Keratinocyte (primary cell): ENCODE results near the gene SFXN3. TPM values are rescaled to one million over a fixed set of nuclear protein-coding genes. Genes with fewer than 3 reads are reported as not detected.

Experiments
- DNase-seq: peaks from one replicate; pipeline ENCODE4 v3.0.0-alpha.2; 2011; ENCODE audit warnings: low read depth, missing footprints, low spot score
- FAIRE-seq: peaks from 2 replicates; lab custom pipeline; 2011; peaks lifted over from hg19 to GRCh38; lab: Jason Lieb, UNC
- H2AFZ ChIP-seq: 2 replicates; pipeline ENCODE4 v1.6.0; 2012; ENCODE audit warnings: low read length, control low read depth, inconsistent platforms; ENCODE audit not compliant: control insufficient read depth
- H3K27ac ChIP-seq: 2 replicates; pipeline ENCODE4 v1.5.1; 2011; ENCODE audit warnings: low read length; ENCODE audit not compliant: control insufficient read depth, insufficient read depth
- H3K27me3 ChIP-seq: 3 replicates; pipeline ENCODE4 v1.6.0; 2011; ENCODE audit warnings: low read length; ENCODE audit not compliant: control insufficient read depth, insufficient read depth; ENCODE audit errors: extremely low read depth
- H3K36me3 ChIP-seq, 2 experiments: 2 replicates in 1 of 2; 3 replicates in 1 of 2; pipeline ENCODE4 v1.5.1; 2011; ENCODE audit warnings: low read length in 2 of 2, mild to moderate bottlenecking in 1 of 2; ENCODE audit not compliant: control insufficient read depth in 2 of 2, insufficient read depth in 2 of 2; ENCODE audit errors: extremely low read depth in 1 of 2
- H3K4me1 ChIP-seq: 3 replicates; pipeline ENCODE4 v1.5.1; 2011; ENCODE audit warnings: low read length; ENCODE audit not compliant: control insufficient read depth, insufficient read depth; ENCODE audit errors: extremely low read depth
- H3K4me2 ChIP-seq: 3 replicates; pipeline ENCODE4 v1.6.0; 2011; ENCODE audit warnings: low read depth, low read length; ENCODE audit not compliant: control insufficient read depth, insufficient read depth; ENCODE audit errors: extremely low read depth
- H3K4me3 ChIP-seq, 3 experiments: fragments of 200-600 bp in 1 of 3; sonication (generic) in 1 of 3; 2 replicates in 2 of 3; 3 replicates in 1 of 3; pipeline ENCODE4 v1.5.1; 2011 to 2016; ENCODE audit warnings: low read length in 3 of 3, mild to moderate bottlenecking in 3 of 3, control low read depth in 2 of 3, inconsistent platforms in 1 of 3, low read depth in 1 of 3, mixed read lengths in 1 of 3, mixed run types in 1 of 3, moderate library complexity in 1 of 3; ENCODE audit not compliant: control insufficient read depth in 2 of 3, insufficient read depth in 2 of 3; ENCODE audit errors: extremely low read depth in 1 of 3
- H3K79me2 ChIP-seq: 2 replicates; pipeline ENCODE4 v1.6.0; 2012; ENCODE audit warnings: low read length; ENCODE audit not compliant: control insufficient read depth, insufficient read depth
- H3K9ac ChIP-seq: 3 replicates; pipeline ENCODE4 v1.6.0; 2011; ENCODE audit warnings: low read length; ENCODE audit not compliant: control insufficient read depth, insufficient read depth; ENCODE audit errors: extremely low read depth
- H3K9me1 ChIP-seq: 3 replicates; pipeline ENCODE4 v1.6.0; 2011; ENCODE audit warnings: low read length; ENCODE audit not compliant: control insufficient read depth, insufficient read depth; ENCODE audit errors: extremely low read depth
- H3K9me3 ChIP-seq: 2 replicates; pipeline ENCODE4 v1.5.1; 2012; ENCODE audit warnings: low read depth, low read length; ENCODE audit not compliant: control insufficient read depth
- H4K20me1 ChIP-seq: 3 replicates; pipeline ENCODE4 v1.6.0; 2011; ENCODE audit warnings: low read length; ENCODE audit not compliant: control insufficient read depth, insufficient read depth; ENCODE audit errors: extremely low read depth
- CTCF ChIP-seq, 3 experiments: IDR thresholded peaks in 1 of 3; conservative IDR thresholded peaks in 1 of 3; optimal IDR thresholded peaks in 1 of 3; 2 replicates in 2 of 3; 3 replicates in 1 of 3; pipeline versions ENCODE3 to v1.5.1; 2011; ENCODE audit warnings: low read length in 3 of 3, mild to moderate bottlenecking in 3 of 3, moderate library complexity in 2 of 3, control low read depth in 1 of 3, inconsistent platforms in 1 of 3; ENCODE audit not compliant: insufficient read depth in 2 of 3; ENCODE audit errors: extremely low read depth in 1 of 3
- EZH2 ChIP-seq: IDR thresholded peaks from one replicate; pipeline ENCODE4 v1.6.1; 2012; ENCODE audit warnings: inconsistent platforms, mild to moderate bottlenecking, low read length, moderate library complexity
- dilution Hi-C: fragments of 300-500 bp; cut with MboI; formaldehyde crosslinking; loops from one replicate; pipeline ENCODE4 v1.7.0; 2020; ENCODE audit warnings: low sequenced_read_pairs; ENCODE audit not compliant: extremely low pct_ligation_motif_present
- polyA plus RNA-seq, 5 experiments: library from polyadenylated mRNA; depleted of rRNA in 3 of 5; stranded (reverse) in 3 of 5; stranded (forward) in 1 of 5; unstranded in 1 of 5; fragments of >200 nt; gene quantifications; 1 replicate in 1 of 5; 2 replicates in 3 of 5; 3 replicates in 1 of 5; pipeline versions ENCODE4 v1.2.1 to v1.2.3, GENCODE V29; 2011 to 2012; ENCODE audit warnings: missing spikeins in 2 of 5, low read depth in 1 of 5, low replicate concordance in 1 of 5

SFXN3 gene
- polyA plus RNA-seq, 1 donor (not counting 4 experiments of a cell fraction or from before 2014, with no cell fraction given): 77.0 TPM

- Histone ChIP-seq H3K27ac (no peak overlapping the region), H3K36me3 (peaks cover 15 to 43% of the 10 kb centered on the region in 2 experiments), H3K4me3 (no peak overlapping the region), H3K79me2 (no peaks in the 10 kb centered on the region), H3K9me3 (no peaks in the 10 kb centered on the region), H2AFZ (no peak overlapping the region), H3K4me2 (no peak overlapping the region), H3K27me3 (no peaks in the 10 kb centered on the region), H4K20me1 (no peaks in the 10 kb centered on the region), H3K4me1 (peaks cover 9% of the 10 kb centered on the region), H3K9ac (no peak overlapping the region), H3K9me1 (no peaks in the 10 kb centered on the region)
- FAIRE-seq (no peak), DNase-seq (no peak)
- TF ChIP-seq EZH2 (no peak), CTCF (optimal IDR thresholded peaks at IDR 0.05 in 1 of 3, IDR thresholded peaks at IDR 0.05 in 1 of 3, conservative IDR thresholded peaks at IDR 0.05 in 1 of 3; ENCODE audit: extremely low read depth in 1 of 3, insufficient read depth in 2 of 3, low read length in 3 of 3) (no peak)
- dilution Hi-C loops: no loop called here
Measured at GRCh38 chr10:101040061-101040460, 9.0 kb downstream of the SFXN3 start.

- FAIRE-seq: no peak
- Histone ChIP-seq H3K4me3 (no peak overlapping the region), H3K4me2 (no peak overlapping the region), H4K20me1 (no peaks in the 10 kb centered on the region), H3K27ac (no peak overlapping the region), H3K27me3 (no peaks in the 10 kb centered on the region), H2AFZ (no peak overlapping the region), H3K9me1 (no peaks in the 10 kb centered on the region), H3K9me3 (no peaks in the 10 kb centered on the region), H3K36me3 (peaks cover 15 to 37% of the 10 kb centered on the region in 2 experiments), H3K4me1 (peaks cover 9% of the 10 kb centered on the region), H3K9ac (no peak overlapping the region), H3K79me2 (no peaks in the 10 kb centered on the region)
- no peak for TF ChIP-seq EZH2
- TF ChIP-seq CTCF (optimal IDR thresholded peaks at IDR 0.05 in 1 of 3, IDR thresholded peaks at IDR 0.05 in 1 of 3, conservative IDR thresholded peaks at IDR 0.05 in 1 of 3; ENCODE audit: extremely low read depth in 1 of 3, insufficient read depth in 2 of 3, low read length in 3 of 3): no peak
- dilution Hi-C loops: no loop called here
- DNase-seq: no peak
Measured at GRCh38 chr10:101040851-101041250, 9.8 kb downstream of the SFXN3 start.
